Measurements from ENCODE around the gene PAWR. TPM values are rescaled to one million over a fixed set of nuclear protein-coding genes. Genes with fewer than 3 reads are reported as not detected.

PAWR gene
- total RNA-seq, 1 donor from 2014 or later: 103 TPM

DNA sequence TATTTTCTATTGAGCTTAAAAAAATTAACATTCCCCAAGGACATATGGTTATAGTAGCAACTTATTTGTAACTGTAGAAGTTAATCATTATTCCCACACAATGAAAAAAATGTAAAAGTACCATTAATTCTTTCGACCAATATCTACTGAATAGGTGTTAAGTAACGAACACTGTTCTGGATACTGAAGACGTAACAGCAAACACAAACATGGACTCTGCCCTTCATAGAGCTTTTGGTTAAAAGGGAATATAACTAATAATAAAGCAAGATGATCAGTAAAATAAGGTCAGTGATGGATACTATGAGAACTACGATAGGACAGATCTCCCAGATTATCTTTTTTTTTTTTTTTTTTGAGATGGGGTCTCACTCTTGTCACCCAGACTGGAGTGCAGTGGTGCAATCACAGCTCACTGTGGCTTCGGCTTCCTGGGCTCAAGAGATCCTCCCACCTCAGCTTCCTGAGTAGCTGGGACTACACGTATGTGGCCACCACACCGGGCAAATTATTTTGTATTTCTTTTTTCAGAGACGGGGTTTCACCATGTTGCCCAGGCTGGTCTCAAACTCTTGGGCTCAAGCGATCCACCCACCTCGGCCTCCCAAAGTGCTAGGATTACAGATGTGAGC, 93.9 kb downstream of the PAWR start:
- no peak overlapping the region for H3K9ac ChIP-seq
- no peak overlapping the region for H3K4me3 Mint-ChIP-seq
- H3K27ac Mint-ChIP-seq: no peak overlapping the region
- H3F3A ChIP-seq (ENCODE audit: low read depth): no peaks in the 10 kb centered on the region
- H3K36me3 ChIP-seq: peaks cover 7% of the 10 kb centered on the region
- H4K20me1 ChIP-seq (ENCODE audit: low read depth): peaks cover 4% of the 10 kb centered on the region
- H3K4me1 ChIP-seq: no peaks in the 10 kb centered on the region
- no peak overlapping the region for H3K4me2 ChIP-seq
- H3K27me3 Mint-ChIP-seq (ENCODE audit: insufficient read depth, low read depth): no peaks in the 10 kb centered on the region
- H3K9me3 ChIP-seq (ENCODE audit: low read depth): no peaks in the 10 kb centered on the region
- TF ChIP-seq EZH2phosphoT487 (IDR thresholded peaks at IDR 0.05) (no peak), EZH2 (IDR thresholded peaks at IDR 0.05) (no peak)
- TF ChIP-seq, protein P1, sequence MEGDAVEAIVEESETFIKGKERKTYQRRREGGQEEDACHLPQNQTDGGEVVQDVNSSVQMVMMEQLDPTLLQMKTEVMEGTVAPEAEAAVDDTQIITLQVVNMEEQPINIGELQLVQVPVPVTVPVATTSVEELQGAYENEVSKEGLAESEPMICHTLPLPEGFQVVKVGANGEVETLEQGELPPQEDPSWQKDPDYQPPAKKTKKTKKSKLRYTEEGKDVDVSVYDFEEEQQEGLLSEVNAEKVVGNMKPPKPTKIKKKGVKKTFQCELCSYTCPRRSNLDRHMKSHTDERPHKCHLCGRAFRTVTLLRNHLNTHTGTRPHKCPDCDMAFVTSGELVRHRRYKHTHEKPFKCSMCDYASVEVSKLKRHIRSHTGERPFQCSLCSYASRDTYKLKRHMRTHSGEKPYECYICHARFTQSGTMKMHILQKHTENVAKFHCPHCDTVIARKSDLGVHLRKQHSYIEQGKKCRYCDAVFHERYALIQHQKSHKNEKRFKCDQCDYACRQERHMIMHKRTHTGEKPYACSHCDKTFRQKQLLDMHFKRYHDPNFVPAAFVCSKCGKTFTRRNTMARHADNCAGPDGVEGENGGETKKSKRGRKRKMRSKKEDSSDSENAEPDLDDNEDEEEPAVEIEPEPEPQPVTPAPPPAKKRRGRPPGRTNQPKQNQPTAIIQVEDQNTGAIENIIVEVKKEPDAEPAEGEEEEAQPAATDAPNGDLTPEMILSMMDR (IDR thresholded peaks at IDR 0.05): no peak
- DNase-seq (ENCODE audit: low spot score): no peak
- no peak overlapping the region for H3K27ac ChIP-seq
- no peaks in the 10 kb centered on the region for H3K4me1 Mint-ChIP-seq
- no peak overlapping the region for H3K4me3 ChIP-seq
- no peak overlapping the region for H2AFZ ChIP-seq (replicated peaks)
- peaks cover 7% of the 10 kb centered on the region for H3K36me3 Mint-ChIP-seq
- H3K27me3 ChIP-seq: no peaks in the 10 kb centered on the region
- H3K9me3 Mint-ChIP-seq: no peaks in the 10 kb centered on the region
- peaks cover 41% of the 10 kb centered on the region for H3K79me2 ChIP-seq (ENCODE audit: low read depth)

DNA sequence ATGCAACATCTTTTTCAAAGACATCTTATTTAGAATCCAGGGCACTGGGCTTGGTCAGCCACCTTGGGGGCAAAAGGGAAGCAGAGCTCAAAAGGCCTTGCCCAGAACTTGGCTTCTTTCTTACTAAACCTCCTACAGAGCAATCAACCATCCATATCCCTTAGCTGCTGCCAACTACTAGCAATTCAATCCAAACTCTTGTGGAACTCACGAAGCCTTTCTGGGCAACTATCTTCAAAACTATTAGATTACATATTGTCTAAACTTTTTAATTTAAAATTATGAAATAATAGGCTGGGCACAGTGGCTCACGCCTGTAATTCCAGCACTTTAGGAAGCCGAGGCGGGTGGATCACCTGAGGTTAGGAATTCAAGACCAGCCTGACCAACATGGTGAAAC, 95.5 kb downstream of the PAWR start:
- H3K4me2 ChIP-seq: no peak overlapping the region
- no peaks in the 10 kb centered on the region for H3K9me3 ChIP-seq (ENCODE audit: low read depth)
- peaks cover 6% of the 10 kb centered on the region for H3K36me3 Mint-ChIP-seq
- H3K27me3 ChIP-seq: no peaks in the 10 kb centered on the region
- H2AFZ ChIP-seq (replicated peaks): no peak overlapping the region
- H3K9ac ChIP-seq: no peak overlapping the region
- TF ChIP-seq, protein P1 (IDR thresholded peaks at IDR 0.05): no peak
- TF ChIP-seq EZH2 (IDR thresholded peaks at IDR 0.05): no peak
- TF ChIP-seq EZH2phosphoT487 (IDR thresholded peaks at IDR 0.05): no peak
- no peaks in the 10 kb centered on the region for H3K4me1 ChIP-seq
- no peak overlapping the region for H3K4me3 ChIP-seq
- no peak overlapping the region for H3K4me3 Mint-ChIP-seq
- no peaks in the 10 kb centered on the region for H3F3A ChIP-seq (ENCODE audit: low read depth)
- H3K9me3 Mint-ChIP-seq: no peaks in the 10 kb centered on the region
- H4K20me1 ChIP-seq (ENCODE audit: low read depth): peaks cover 4% of the 10 kb centered on the region
- no peak for DNase-seq (ENCODE audit: low spot score)
- H3K27ac ChIP-seq: no peak overlapping the region
- peaks cover 20% of the 10 kb centered on the region for H3K36me3 ChIP-seq
- no peak overlapping the region for H3K27ac Mint-ChIP-seq
- peaks cover 27% of the 10 kb centered on the region for H3K79me2 ChIP-seq (ENCODE audit: low read depth)
- H3K4me1 Mint-ChIP-seq: no peaks in the 10 kb centered on the region
- no peaks in the 10 kb centered on the region for H3K27me3 Mint-ChIP-seq (ENCODE audit: insufficient read depth, low read depth)

DNA sequence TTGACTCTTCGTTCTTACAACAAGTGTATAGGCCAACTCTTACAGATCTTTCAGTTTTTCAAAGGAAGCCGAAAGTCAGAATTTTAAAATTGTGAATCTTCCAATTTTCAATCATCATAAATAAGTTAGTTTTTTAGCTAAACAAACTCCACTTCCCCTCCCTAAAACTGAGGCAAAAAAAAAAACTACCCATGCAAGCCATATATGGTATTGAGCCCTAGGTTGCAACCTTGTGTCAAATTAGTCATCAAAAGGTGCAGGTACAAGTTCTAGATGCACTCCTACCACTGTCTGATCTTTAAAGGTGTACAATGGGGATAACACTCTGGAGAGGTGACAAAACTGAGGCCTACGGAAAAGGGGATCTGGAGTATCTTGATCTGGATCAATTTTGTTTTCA, 97.9 kb downstream of the PAWR start:
- H3K27ac ChIP-seq: no peak overlapping the region
- peaks cover 2% of the 10 kb centered on the region for H4K20me1 ChIP-seq (ENCODE audit: low read depth)
- H3K27ac Mint-ChIP-seq: no peak overlapping the region
- no peaks in the 10 kb centered on the region for H3F3A ChIP-seq (ENCODE audit: low read depth)
- no peak for DNase-seq (ENCODE audit: low spot score)
- H3K9me3 Mint-ChIP-seq: no peaks in the 10 kb centered on the region
- no peaks in the 10 kb centered on the region for H3K27me3 ChIP-seq
- H3K4me3 Mint-ChIP-seq: no peak overlapping the region
- no peak overlapping the region for H2AFZ ChIP-seq (replicated peaks)
- peaks cover 6% of the 10 kb centered on the region for H3K36me3 Mint-ChIP-seq
- H3K79me2 ChIP-seq (ENCODE audit: low read depth): peaks cover 12% of the 10 kb centered on the region
- TF ChIP-seq EZH2phosphoT487 (IDR thresholded peaks at IDR 0.05) (no peak), EZH2 (IDR thresholded peaks at IDR 0.05) (no peak)
- TF ChIP-seq, protein P1 (IDR thresholded peaks at IDR 0.05): no peak
- no peaks in the 10 kb centered on the region for H3K27me3 Mint-ChIP-seq (ENCODE audit: insufficient read depth, low read depth)
- H3K4me2 ChIP-seq: no peak overlapping the region
- H3K4me3 ChIP-seq: no peak overlapping the region
- H3K4me1 Mint-ChIP-seq: no peaks in the 10 kb centered on the region
- H3K36me3 ChIP-seq: peaks cover 20% of the 10 kb centered on the region
- no peaks in the 10 kb centered on the region for H3K9me3 ChIP-seq (ENCODE audit: low read depth)
- H3K4me1 ChIP-seq: no peaks in the 10 kb centered on the region
- H3K9ac ChIP-seq: no peak overlapping the region

All from neural progenitor cell (in vitro differentiated cells).